Breast epithelium (tissue), 4 donors: Measurements from ENCODE around the gene ATP1A2. TPM values are rescaled to one million over a fixed set of nuclear protein-coding genes. Genes with fewer than 3 reads are reported as not detected.

ENCODE experiments used
- DNase-seq, 2 donors: peaks; one replicate each; pipeline ENCODE4 v3.0.0-alpha.2; 2019; ENCODE audit warnings: low spot score in 2 of 2
- H3K27ac ChIP-seq, 2 donors: fragments of 200-600 bp; sonication (generic) in 1 of 2; one replicate each; pipeline ENCODE4 v1.5.1; 2016 to 2019; ENCODE audit warnings: mild to moderate bottlenecking in 1 of 2
- H3K27me3 ChIP-seq, 2 donors: fragments of 200-600 bp; sonication (generic) in 1 of 2; one replicate each; pipeline versions ENCODE4 v1.5.1 to v1.6.0; 2017 to 2019; ENCODE audit warnings: control low read depth in 1 of 2, mild to moderate bottlenecking in 1 of 2
- H3K36me3 ChIP-seq: fragments of 200-600 bp; one replicate; pipeline ENCODE4 v1.5.1; 2019
- H3K4me1 ChIP-seq, 2 donors: fragments of 200-600 bp; sonication (generic); one replicate each; pipeline ENCODE4 v1.5.1; 2016 to 2019; ENCODE audit warnings: control low read depth in 1 of 2
- H3K4me3 ChIP-seq, 3 donors: fragments of 200-600 bp; sonication (generic); 1 replicate in 2 of 3; 2 replicates in 1 of 3; pipeline ENCODE4 v1.5.1; 2016 to 2019; ENCODE audit warnings: mild to moderate bottlenecking in 3 of 3, moderate library complexity in 2 of 3
- H3K9me3 ChIP-seq, 2 donors: fragments of 200-600 bp; sonication (generic) in 1 of 2; one replicate each; pipeline ENCODE4 v1.5.1; 2016 to 2019; ENCODE audit warnings: control low read depth in 1 of 2
- CTCF ChIP-seq, 3 donors: fragments of 450-650 bp; IDR thresholded peaks; one replicate each; pipeline ENCODE4 v1.5.1; 2016 to 2017; ENCODE audit warnings: antibody characterized with exemption in 3 of 3, mild to moderate bottlenecking in 3 of 3, moderate library complexity in 3 of 3
- POLR2A ChIP-seq: fragments of 450-650 bp; IDR thresholded peaks from one replicate; pipeline ENCODE4 v1.6.1; 2016; ENCODE audit warnings: antibody characterized with exemption, mild to moderate bottlenecking, moderate library complexity
- POLR2AphosphoS5 ChIP-seq, 3 donors: sonication (generic); formaldehyde crosslinking; IDR thresholded peaks; one replicate each; pipeline ENCODE4 v1.6.1; 2017; ENCODE audit warnings: antibody characterized with exemption in 3 of 3
- intact Hi-C: fragments of 100-400 bp; cut with DNase I; formaldehyde crosslinking; loops from one replicate; pipeline ENCODE4 v1.15.1; 2023; ENCODE audit warnings: low total_unique reads
- total RNA-seq, 3 donors: library from RNA; depleted of rRNA; stranded (reverse); fragments of >200 nt; gene quantifications; one replicate each; pipeline ENCODE4 v1.1.0, GENCODE V29; 2016

ATP1A2 gene
- total RNA-seq, 3 donors from 2014 or later = 3.9 to 229 (median 6.4) TPM

GRCh38 chr1:160177667-160178066, 62.1 kb downstream of the ATP1A2 start:
- DNase-seq = no peak

GRCh38 chr1:160178731-160179130, 63.2 kb downstream of the ATP1A2 start:
- TF ChIP-seq CTCF (IDR thresholded peaks at IDR 0.05) (no peak), POLR2AphosphoS5 (IDR thresholded peaks at IDR 0.05) (no peak), POLR2A (no peak)

More at GRCh38 chr1:160177667-160178066, 62.1 kb downstream of the ATP1A2 start:
- no peaks in the 10 kb centered on the region for H3K36me3 ChIP-seq
- intact Hi-C loops = no loop called here
- H3K9me3 ChIP-seq = no peaks in the 10 kb centered on the region
- H3K27ac ChIP-seq = no peak overlapping the region
- TF ChIP-seq POLR2AphosphoS5 (IDR thresholded peaks at IDR 0.05) (no peak), POLR2A (no peak), CTCF (IDR thresholded peaks at IDR 0.05) (no peak)
- H3K27me3 ChIP-seq = no peaks in the 10 kb centered on the region
- H3K4me1 ChIP-seq = no peaks in the 10 kb centered on the region
- no peak overlapping the region for H3K4me3 ChIP-seq

GRCh38 chr1:160179336-160179735, 63.8 kb downstream of the ATP1A2 start:
- no peaks in the 10 kb centered on the region for H3K36me3 ChIP-seq
- no peak overlapping the region for H3K4me3 ChIP-seq
- DNase-seq = no peak
- no peaks in the 10 kb centered on the region for H3K4me1 ChIP-seq
- intact Hi-C loops = no loop called here
- no peak overlapping the region for H3K27ac ChIP-seq
- no peaks in the 10 kb centered on the region for H3K9me3 ChIP-seq
- H3K27me3 ChIP-seq = no peaks in the 10 kb centered on the region
- no peak for TF ChIP-seq POLR2AphosphoS5 (IDR thresholded peaks at IDR 0.05)
- no peak for TF ChIP-seq POLR2A
- TF ChIP-seq CTCF (IDR thresholded peaks at IDR 0.05) = no peak

More at GRCh38 chr1:160178731-160179130, 63.2 kb downstream of the ATP1A2 start:
- Histone ChIP-seq H3K36me3 (no peaks in the 10 kb centered on the region), H3K4me1 (no peaks in the 10 kb centered on the region), H3K9me3 (no peaks in the 10 kb centered on the region), H3K27me3 (no peaks in the 10 kb centered on the region), H3K4me3 (no peak overlapping the region), H3K27ac (no peak overlapping the region)
- intact Hi-C loops = no loop called here
- DNase-seq = no peak

GRCh38 chr1:160186246-160186645, 70.7 kb downstream of the ATP1A2 start:
- intact Hi-C loops = no loop called here
- no peak for DNase-seq
- TF ChIP-seq CTCF (IDR thresholded peaks at IDR 0.05) (no peak), POLR2A (no peak), POLR2AphosphoS5 (IDR thresholded peaks at IDR 0.05) (no peak)
- Histone ChIP-seq H3K36me3 (no peaks in the 10 kb centered on the region), H3K27ac (no peak overlapping the region), H3K4me3 (no peak overlapping the region), H3K4me1 (no peaks in the 10 kb centered on the region), H3K9me3 (no peaks in the 10 kb centered on the region), H3K27me3 (no peaks in the 10 kb centered on the region)

GRCh38 chr1:160186729-160187128, 71.2 kb downstream of the ATP1A2 start:
- Histone ChIP-seq H3K27ac (no peak overlapping the region), H3K36me3 (no peaks in the 10 kb centered on the region), H3K9me3 (no peaks in the 10 kb centered on the region), H3K4me3 (no peak overlapping the region), H3K27me3 (no peaks in the 10 kb centered on the region), H3K4me1 (no peaks in the 10 kb centered on the region)
- TF ChIP-seq POLR2A = no peak
- intact Hi-C loops = no loop called here
- DNase-seq = no peak

- DNase-seq = no peak
- intact Hi-C loops = no loop called here
- Histone ChIP-seq H3K9me3 (no peaks in the 10 kb centered on the region), H3K27ac (no peak overlapping the region), H3K4me3 (no peak overlapping the region), H3K4me1 (no peaks in the 10 kb centered on the region), H3K36me3 (no peaks in the 10 kb centered on the region), H3K27me3 (no peaks in the 10 kb centered on the region)
- TF ChIP-seq CTCF (IDR thresholded peaks at IDR 0.05) (no peak), POLR2A (no peak), POLR2AphosphoS5 (IDR thresholded peaks at IDR 0.05) (no peak)
Observed at GRCh38 chr1:160187407-160187806, 71.8 kb downstream of the ATP1A2 start.
